Activated naive CD8-positive, alpha-beta T cell treated with anti-CD3 and anti-CD28 coated beads, Interleukin-2, amount 50 U/mL, for 24 hours (primary cell): ENCODE measurements around the gene HOXA6.
A peak's percentile ranks its signal among the peaks of the same experiment; 100 is the strongest.

ENCODE experiments used
- ATAC-seq: fragments of 150-1000 bp; cut with Tn5 transposase; one replicate; pipeline ENCODE4 v1.10.0; 2021
- DNase-seq: peaks from one replicate; pipeline ENCODE4 v3.0.0; 2021
- H3K27ac Mint-ChIP-seq: one replicate; pipeline ENCODE4 v1.8.0; 2021; ENCODE audit warnings: mild to moderate bottlenecking, mixed read lengths
- H3K27me3 Mint-ChIP-seq: one replicate; pipeline ENCODE4 v1.8.0; 2021; ENCODE audit warnings: mixed read lengths
- H3K36me3 Mint-ChIP-seq: one replicate; pipeline ENCODE4 v1.8.0; 2021; ENCODE audit warnings: low read depth, mixed read lengths
- H3K4me1 Mint-ChIP-seq: one replicate; pipeline ENCODE4 v1.8.0; 2021; ENCODE audit warnings: mixed read lengths
- H3K4me3 Mint-ChIP-seq: one replicate; pipeline ENCODE4 v1.8.0; 2021; ENCODE audit warnings: mild to moderate bottlenecking, moderate library complexity, mixed read lengths
- H3K9me3 Mint-ChIP-seq: one replicate; pipeline ENCODE4 v1.8.0; 2021; ENCODE audit warnings: mixed read lengths

Gene HOXA6

GRCh38 chr7:27097686-27098577 is 49.6 kb downstream of the HOXA6 start:
- ATAC-seq (no peak), DNase-seq (no peak)
- H3K27me3 Mint-ChIP-seq, result peaks cover 84% of the 10 kb centered on the region
- H3K9me3 Mint-ChIP-seq, result no peaks in the 10 kb centered on the region
- peaks cover 6% of the 10 kb centered on the region for H3K36me3 Mint-ChIP-seq
- no peak overlapping the region for H3K27ac Mint-ChIP-seq
- peak overlapping the region; percentile 81 for H3K4me3 Mint-ChIP-seq
- peaks cover 36% of the 10 kb centered on the region for H3K4me1 Mint-ChIP-seq

- Mint-ChIP-seq H3K27ac (peak overlapping the region; percentile 49), H3K4me1 (peaks cover 29% of the 10 kb centered on the region), H3K27me3 (peaks cover 86% of the 10 kb centered on the region), H3K9me3 (no peaks in the 10 kb centered on the region), H3K36me3 (peaks cover 6% of the 10 kb centered on the region), H3K4me3 (peak overlapping the region; percentile 81)
- ATAC-seq, result no peak
- DNase-seq, result peak; percentile 7
Measured at GRCh38 chr7:27096768-27097514, 50.6 kb downstream of the HOXA6 start.

DNA sequence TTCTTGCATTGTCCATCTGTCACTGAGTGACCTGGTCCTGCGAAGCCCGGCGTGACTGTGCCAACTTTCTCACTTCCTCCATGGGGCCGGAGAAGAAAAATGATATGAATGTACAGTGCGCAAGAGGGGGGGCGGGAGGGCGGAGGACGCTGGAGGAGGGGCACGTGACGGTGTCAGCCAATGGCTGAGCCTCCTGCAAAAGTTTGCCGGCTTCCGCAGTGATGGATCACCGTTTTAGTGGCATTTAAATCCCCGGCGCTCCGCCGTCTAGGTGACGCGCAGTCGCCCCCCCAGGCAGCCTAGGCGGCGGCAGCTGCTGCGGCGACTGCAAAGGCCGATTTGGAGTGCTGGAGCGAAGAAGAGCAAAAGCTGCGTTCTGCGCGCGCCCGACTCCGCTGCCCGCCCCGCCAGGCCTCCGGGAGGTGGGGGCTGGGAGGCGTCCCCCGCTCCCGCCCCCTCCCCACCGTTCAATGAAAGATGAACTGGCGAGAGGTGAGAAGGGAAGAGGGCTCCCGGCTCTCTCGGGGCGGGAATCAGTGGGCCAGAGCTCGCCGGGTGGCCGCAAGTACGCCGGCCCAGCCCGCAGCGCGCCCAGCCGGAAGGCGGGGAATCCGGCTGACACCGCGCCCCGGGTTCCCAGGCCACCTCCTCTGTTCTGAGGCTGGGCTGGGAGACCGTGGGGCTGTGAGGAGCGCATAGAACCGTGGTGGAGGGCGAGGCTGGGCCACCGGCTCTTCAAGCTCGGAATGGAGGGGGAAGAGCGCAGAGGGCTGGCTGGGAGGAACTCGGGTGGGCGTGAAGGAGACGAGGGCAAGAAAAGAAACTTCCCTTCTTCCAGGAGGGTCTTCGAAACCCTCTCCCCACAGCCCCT is 51.4 kb downstream of the HOXA6 start, which contains the start of gene HOXA1:
TSS of gene HOXA1 (minus strand) at position 104 of the 871 bp plus-strand sequence. CDS start at position 16, 88 bp downstream.
- Mint-ChIP-seq H3K27ac (peak within 1 kb of the TSS; percentile 30), H3K4me3 (peak within 1 kb of the TSS; percentile 81), H3K9me3 (no peaks in the 10 kb centered on the region), H3K4me1 (peaks cover 29% of the 10 kb centered on the region), H3K27me3 (peaks cover 86% of the 10 kb centered on the region), H3K36me3 (peaks cover 6% of the 10 kb centered on the region)
- DNase-seq (peak; percentile 75), ATAC-seq (peak; percentile 95)
